Measurements from ENCODE around the gene SPP2. TPM values are rescaled to one million over a fixed set of nuclear protein-coding genes. Genes with fewer than 3 reads are reported as not detected.
A peak's percentile ranks its signal among the peaks of the same experiment; 100 is the strongest.

SPP2 gene
- total and polyA plus RNA-seq, 9 of the 15 experiments (the other 6 are each of a cell fraction or from before 2014, with no cell fraction given) = not detected

GRCh38 chr2:234019896-234020295 lies 30.6 kb upstream of the SPP2 start:
- DNase-seq (ENCODE audit: extremely low read depth in 1 of 4, low spot score in 3 of 4) (no peak), FAIRE-seq (no peak), ATAC-seq (no peak)
- no peaks in the 10 kb centered on the region for H3K9me1 ChIP-seq (ENCODE audit: control insufficient read depth, insufficient read depth, low read length)
- no peaks in the 10 kb centered on the region for H4K20me1 ChIP-seq (replicated peaks; ENCODE audit: control insufficient read depth, insufficient read depth, low read length)
- ChIA-PET POLR2A (no interaction called here), CTCF (ENCODE audit: low intra/inter-chr PET ratio) (no interaction called here)
- BruUV-seq (replicated peaks) = no TSS peak
- in situ Hi-C loops (cut with MboI) = no loop called here
- intact Hi-C loops (cut with micrococcal nuclease) = no loop called here
- H3K27me3 ChIP-seq (ENCODE audit: control insufficient read depth in 2 of 2, insufficient read depth in 2 of 2, low read length in 2 of 2) = no peaks in the 10 kb centered on the region
- WGBS (ENCODE audit: insufficient coverage, low coverage, missing lambda C conversion rate) = 0% methylated on average over 3 of the region's 4 CpGs
- no peak overlapping the region for H2AFZ ChIP-seq (ENCODE audit: low read depth, low read length)
- TF ChIP-seq RFX1 (IDR thresholded peaks at IDR 0.05) (peak; percentile 39; the same call in 1 of the 2 replicates), RFX7 (CRISPR knock-in tag; IDR thresholded peaks at IDR 0.05) (no peak)
- H3K9ac ChIP-seq (ENCODE audit: insufficient read depth in 1 of 2, low read depth in 2 of 2, low read length in 2 of 2) = no peak overlapping the region
- H3K36me3 ChIP-seq (ENCODE audit: control insufficient read depth, insufficient read depth, low read length) = no peaks in the 10 kb centered on the region
- H3K4me3 ChIP-seq = no peak overlapping the region
- H3K4me2 ChIP-seq (ENCODE audit: insufficient read depth, low read length) = no peak overlapping the region
- no peaks in the 10 kb centered on the region for H3K79me2 ChIP-seq (ENCODE audit: control insufficient read depth, insufficient read depth, low read length)
- H3K4me1 ChIP-seq (replicated peaks in 1 of 2; ENCODE audit: control insufficient read depth in 2 of 2, insufficient read depth in 2 of 2, low read length in 2 of 2) = no peaks in the 10 kb centered on the region
- no peak overlapping the region for H3K27ac ChIP-seq (ENCODE audit: extremely low read depth, low read depth, low read length)
- H3K9me3 ChIP-seq (replicated peaks; ENCODE audit: control insufficient read depth, insufficient read depth, low read depth, low read length) = no peaks in the 10 kb centered on the region

- no peaks in the 10 kb centered on the region for H3K9me1 ChIP-seq (ENCODE audit: control insufficient read depth, insufficient read depth, low read length)
- ChIA-PET CTCF (ENCODE audit: low intra/inter-chr PET ratio) (no interaction called here), POLR2A (no interaction called here)
- no peak overlapping the region for H3K27ac ChIP-seq (ENCODE audit: extremely low read depth, low read depth, low read length)
- no TSS peak for BruUV-seq (replicated peaks)
- no peaks in the 10 kb centered on the region for H3K36me3 ChIP-seq (ENCODE audit: control insufficient read depth, insufficient read depth, low read length)
- WGBS (ENCODE audit: insufficient coverage, low coverage, missing lambda C conversion rate) = 0% methylated on average over 2 of the region's 2 CpGs
- no peak overlapping the region for H3K4me2 ChIP-seq (ENCODE audit: insufficient read depth, low read length)
- no peaks in the 10 kb centered on the region for H3K4me1 ChIP-seq (replicated peaks in 1 of 2; ENCODE audit: control insufficient read depth in 2 of 2, insufficient read depth in 2 of 2, low read length in 2 of 2)
- in situ Hi-C loops (cut with MboI) (no loop called here), intact Hi-C loops (cut with micrococcal nuclease) (no loop called here)
- H3K79me2 ChIP-seq (ENCODE audit: control insufficient read depth, insufficient read depth, low read length) = no peaks in the 10 kb centered on the region
- H3K9ac ChIP-seq (ENCODE audit: insufficient read depth in 1 of 2, low read depth in 2 of 2, low read length in 2 of 2) = no peak overlapping the region
- no peaks in the 10 kb centered on the region for H3K9me3 ChIP-seq (replicated peaks; ENCODE audit: control insufficient read depth, insufficient read depth, low read depth, low read length)
- H3K27me3 ChIP-seq (ENCODE audit: control insufficient read depth in 2 of 2, insufficient read depth in 2 of 2, low read length in 2 of 2) = no peaks in the 10 kb centered on the region
- no peak overlapping the region for H3K4me3 ChIP-seq
- ATAC-seq (no peak), FAIRE-seq (no peak), DNase-seq (ENCODE audit: extremely low read depth in 1 of 4, low spot score in 3 of 4) (no peak)
- no peak overlapping the region for H2AFZ ChIP-seq (ENCODE audit: low read depth, low read length)
- H4K20me1 ChIP-seq (replicated peaks; ENCODE audit: control insufficient read depth, insufficient read depth, low read length) = no peaks in the 10 kb centered on the region
- no peak for TF ChIP-seq ZC3H4 (CRISPR knock-in tag; IDR thresholded peaks at IDR 0.05; ENCODE audit: borderline replicate concordance)
- TF ChIP-seq POLR2A (conservative IDR thresholded peaks at IDR 0.05) = no peak
- TF ChIP-seq ZNF41 (CRISPR knock-in tag; conservative IDR thresholded peaks at IDR 0.05) = no peak
- TF ChIP-seq GTF2F1 (IDR thresholded peaks at IDR 0.05; ENCODE audit: low read depth, low read length) = no peak
- TF ChIP-seq TAF1 (IDR thresholded peaks at IDR 0.05; ENCODE audit: control insufficient read depth, extremely low read depth, insufficient read depth, low read length, severe bottlenecking) = no peak
- TF ChIP-seq ARNT (IDR thresholded peaks at IDR 0.05) = no peak
- TF ChIP-seq, protein P1, sequence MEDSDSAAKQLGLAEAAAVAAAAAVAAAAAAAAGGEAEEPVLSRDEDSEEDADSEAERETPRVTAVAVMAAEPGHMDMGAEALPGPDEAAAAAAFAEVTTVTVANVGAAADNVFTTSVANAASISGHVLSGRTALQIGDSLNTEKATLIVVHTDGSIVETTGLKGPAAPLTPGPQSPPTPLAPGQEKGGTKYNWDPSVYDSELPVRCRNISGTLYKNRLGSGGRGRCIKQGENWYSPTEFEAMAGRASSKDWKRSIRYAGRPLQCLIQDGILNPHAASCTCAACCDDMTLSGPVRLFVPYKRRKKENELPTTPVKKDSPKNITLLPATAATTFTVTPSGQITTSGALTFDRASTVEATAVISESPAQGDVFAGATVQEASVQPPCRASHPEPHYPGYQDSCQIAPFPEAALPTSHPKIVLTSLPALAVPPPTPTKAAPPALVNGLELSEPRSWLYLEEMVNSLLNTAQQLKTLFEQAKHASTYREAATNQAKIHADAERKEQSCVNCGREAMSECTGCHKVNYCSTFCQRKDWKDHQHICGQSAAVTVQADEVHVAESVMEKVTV (CRISPR knock-in tag; IDR thresholded peaks at IDR 0.05) = no peak
- TF ChIP-seq ZNF175 (CRISPR knock-in tag; IDR thresholded peaks at IDR 0.05; ENCODE audit: low read depth) = no peak
- no peak for TF ChIP-seq U2AF2 (optimal IDR thresholded peaks at IDR 0.05; ENCODE audit: low read depth, low read length)
- TF ChIP-seq, protein P2, sequence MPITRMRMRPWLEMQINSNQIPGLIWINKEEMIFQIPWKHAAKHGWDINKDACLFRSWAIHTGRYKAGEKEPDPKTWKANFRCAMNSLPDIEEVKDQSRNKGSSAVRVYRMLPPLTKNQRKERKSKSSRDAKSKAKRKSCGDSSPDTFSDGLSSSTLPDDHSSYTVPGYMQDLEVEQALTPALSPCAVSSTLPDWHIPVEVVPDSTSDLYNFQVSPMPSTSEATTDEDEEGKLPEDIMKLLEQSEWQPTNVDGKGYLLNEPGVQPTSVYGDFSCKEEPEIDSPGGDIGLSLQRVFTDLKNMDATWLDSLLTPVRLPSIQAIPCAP (CRISPR knock-in tag; IDR thresholded peaks at IDR 0.05; ENCODE audit: borderline replicate concordance) = no peak
- no peak for TF ChIP-seq VEZF1 (CRISPR knock-in tag; IDR thresholded peaks at IDR 0.05)
These were observed 30.2 kb upstream of the SPP2 start for GRCh38 chr2:234020332-234020731.

Data from K562 (cell line).